A673 (cell line): ENCODE results near the gene HTR3B.

ENCODE experiments used
- CTCF ChIP-seq: fragments of 300-800, 200-600 bp; sonication (generic); conservative IDR thresholded peaks from 2 replicates; pipeline ENCODE4 v1.5.1; 2017; ENCODE audit warnings: low read depth, mild to moderate bottlenecking, antibody characterized with exemption, low read length, moderate library complexity, mixed read lengths
- EZH2 ChIP-seq: fragments of 200-600 bp; sonication (generic); IDR thresholded peaks from 2 replicates; pipeline ENCODE4 v1.6.1; 2017; ENCODE audit warnings: borderline replicate concordance, low read depth, mild to moderate bottlenecking, mixed read lengths, antibody characterized with exemption, low read length; ENCODE audit not compliant: poor library complexity, severe bottlenecking

DNA sequence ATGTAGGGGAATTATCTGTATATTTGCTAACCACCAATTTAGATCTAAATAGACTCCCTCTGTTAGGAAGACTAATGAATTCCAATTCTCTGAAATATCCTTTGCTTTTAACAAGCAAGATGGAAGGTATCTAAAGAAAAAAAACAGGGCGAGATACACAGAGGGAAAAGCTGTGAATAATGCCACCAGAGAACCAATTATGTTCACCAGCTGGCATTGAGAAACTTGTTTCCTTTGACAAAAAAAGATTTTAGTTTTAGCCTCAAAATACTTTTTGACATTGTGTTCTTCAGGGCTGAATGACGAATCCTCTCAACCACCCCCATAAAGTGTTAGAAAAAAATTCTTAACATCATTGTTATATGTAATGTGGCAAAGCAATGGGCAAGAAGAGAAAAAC lies 19.0 kb downstream of the HTR3B start:
- no peak for TF ChIP-seq CTCF
- TF ChIP-seq EZH2, result no peak
